Central memory CD4-positive, alpha-beta T cell (primary cell): Measurements from ENCODE around the gene SDF4.

Source experiments
- DNase-seq: peaks from one replicate; pipeline ENCODE4 v3.0.0; 2022
- total RNA-seq, 3 experiments: gene quantifications; one replicate each; lab custom pipeline; 2026; lab: John Stamatoyannopoulos, UW

The SDF4 gene, protein sequence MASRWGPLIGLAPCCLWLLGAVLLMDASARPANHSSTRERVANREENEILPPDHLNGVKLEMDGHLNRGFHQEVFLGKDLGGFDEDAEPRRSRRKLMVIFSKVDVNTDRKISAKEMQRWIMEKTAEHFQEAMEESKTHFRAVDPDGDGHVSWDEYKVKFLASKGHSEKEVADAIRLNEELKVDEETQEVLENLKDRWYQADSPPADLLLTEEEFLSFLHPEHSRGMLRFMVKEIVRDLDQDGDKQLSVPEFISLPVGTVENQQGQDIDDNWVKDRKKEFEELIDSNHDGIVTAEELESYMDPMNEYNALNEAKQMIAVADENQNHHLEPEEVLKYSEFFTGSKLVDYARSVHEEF
- 100 to 345 (median 129) reads per million in 3 experiments for total RNA-seq

DNA sequence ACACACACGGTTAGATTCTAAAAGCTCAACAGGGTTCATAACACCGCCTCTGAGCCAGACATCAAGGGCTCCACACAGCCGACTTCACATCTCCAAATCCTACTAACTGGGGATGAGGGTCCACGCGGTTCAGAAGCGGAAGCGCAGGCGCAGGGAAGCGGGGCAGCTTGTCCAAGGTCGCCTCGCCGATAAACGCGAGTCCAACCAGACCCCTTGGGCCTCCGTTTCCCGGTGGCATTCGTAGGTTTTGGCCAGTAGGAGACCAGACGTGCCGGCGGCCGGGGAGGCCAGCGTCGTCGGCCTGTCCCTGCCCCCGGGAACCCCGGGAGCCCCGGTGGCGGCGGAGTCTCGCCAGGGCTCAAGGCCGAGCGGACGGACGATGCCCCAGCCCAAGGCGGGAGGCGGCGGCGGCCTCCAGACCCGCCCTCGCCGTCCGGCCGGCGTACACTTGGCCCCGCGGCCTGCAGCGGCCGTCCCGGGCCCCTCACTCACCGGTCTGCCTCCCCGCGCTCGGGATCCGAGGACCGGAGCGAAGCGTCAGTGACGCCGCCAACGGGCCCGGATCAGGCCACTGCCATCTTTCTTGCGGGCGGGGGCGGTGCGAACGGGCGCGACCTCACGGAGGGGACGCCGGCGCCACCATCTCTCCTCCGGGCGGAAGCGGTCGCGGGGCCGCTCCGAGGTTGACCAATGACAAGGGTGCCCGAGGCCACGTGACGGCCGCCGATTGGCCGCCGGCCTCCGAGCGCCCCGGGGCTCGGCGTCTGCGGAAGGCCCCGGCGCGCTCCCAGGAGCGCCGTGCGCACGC, at the start of gene SDF4:
Gene SDF4 (minus strand): TSS at position 602 of the 808 bp plus-strand sequence. CDS start 3,229 bp downstream, outside the sequence.
- peak; percentile 97 for DNase-seq

DNA sequence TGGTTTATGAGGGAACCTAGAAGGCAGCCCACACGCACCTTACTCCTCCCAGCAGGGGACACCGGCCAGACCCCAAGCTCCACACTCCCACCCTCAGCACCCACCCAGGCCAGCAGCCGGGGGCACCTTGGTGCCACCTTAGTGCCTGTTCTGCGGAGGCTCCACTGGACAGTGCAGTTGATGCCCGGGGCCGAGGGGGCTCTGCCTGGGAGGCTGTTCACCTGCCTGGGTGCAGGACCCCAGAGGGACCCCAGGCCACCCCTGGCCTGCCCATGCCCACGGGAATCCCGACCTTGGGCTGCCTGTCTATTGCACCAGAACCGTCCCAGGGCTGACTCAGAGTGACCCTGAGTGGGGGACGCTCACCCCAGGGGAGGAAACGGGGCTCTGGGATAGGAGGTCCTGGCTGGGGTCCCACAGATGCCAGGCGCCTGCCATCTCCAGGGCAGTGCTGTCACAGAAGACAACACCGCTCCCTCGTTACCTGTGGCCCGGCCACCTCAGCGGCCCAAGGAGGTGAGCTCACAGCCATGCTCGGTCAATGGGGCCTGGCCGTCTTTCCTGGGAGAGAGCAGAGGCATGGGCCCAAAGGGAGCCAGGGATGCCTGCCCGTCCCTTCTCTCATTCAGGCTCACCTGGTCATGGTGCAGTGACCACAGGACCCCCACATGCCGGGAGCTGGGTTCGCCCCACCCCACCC, 49.1 kb upstream of the SDF4 start:
- DNase-seq, result no peak

- DNase-seq, result no peak
Observed at GRCh38 chr1:1279028-1279427, 47.2 kb upstream of the SDF4 start.

DNA sequence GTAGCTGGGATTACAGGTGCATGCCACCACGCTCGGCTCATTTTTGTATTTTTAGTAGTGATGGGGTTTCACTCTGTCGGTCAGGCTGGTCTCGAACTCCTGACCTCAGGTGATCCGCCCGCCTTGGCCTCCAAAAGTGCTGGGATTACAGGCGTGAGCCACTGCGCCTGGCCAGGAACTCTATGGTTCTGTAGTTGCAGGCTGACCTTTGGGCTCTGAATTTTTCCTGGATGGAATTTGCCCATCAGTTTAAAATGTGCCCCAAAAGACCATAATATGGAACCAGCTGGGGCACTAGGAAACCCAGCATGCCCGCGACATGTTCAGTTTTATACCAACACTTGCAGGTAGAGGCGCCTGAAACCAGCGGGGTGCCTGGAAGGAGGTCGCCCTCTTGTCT, 46.8 kb upstream of the SDF4 start:
- no peak for DNase-seq

DNA sequence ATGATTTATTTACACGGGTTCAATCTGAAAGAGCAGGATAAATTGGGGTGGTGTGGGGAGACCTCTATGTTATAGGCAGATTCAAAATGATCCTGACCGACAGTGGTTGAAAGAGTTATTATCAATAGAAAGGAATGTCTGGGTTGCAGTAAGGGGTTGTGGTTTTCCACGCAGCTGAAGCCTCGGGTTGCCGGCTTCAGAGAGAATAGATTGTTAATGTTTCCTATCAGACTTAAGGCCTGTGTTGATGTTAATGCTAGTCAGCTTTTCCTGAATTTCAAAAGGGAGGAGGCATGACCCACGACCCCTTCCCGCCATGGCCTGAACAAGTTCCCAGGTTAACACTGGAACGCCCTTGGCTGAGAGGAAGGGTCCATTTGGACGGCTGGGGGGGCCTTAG, 44.0 kb upstream of the SDF4 start:
- DNase-seq, result no peak

DNA sequence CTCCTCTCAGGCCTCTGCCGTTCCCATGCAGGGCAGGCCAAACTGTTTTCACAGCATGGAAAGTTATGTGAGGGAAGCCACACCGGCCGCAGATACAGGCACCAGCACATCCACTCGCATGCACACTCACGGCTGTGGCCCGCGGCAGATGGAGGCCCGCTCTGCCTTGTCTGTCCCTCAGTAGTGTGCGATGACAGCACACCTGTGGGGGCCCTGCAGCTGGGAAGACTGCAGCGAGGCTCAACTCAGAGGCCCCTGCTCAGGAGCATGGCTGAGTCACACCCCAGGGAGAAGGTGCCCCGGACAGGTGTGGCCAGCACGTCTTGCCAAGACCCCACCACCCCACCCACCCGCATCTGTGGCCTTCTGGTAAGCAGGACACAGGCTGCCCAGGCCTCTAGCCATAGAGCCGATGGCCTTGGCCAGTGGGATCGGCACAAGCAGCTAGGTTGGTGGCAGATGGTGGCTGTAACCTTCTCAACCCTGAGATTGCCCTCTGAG, 43.2 kb upstream of the SDF4 start:
- DNase-seq, result no peak

DNA sequence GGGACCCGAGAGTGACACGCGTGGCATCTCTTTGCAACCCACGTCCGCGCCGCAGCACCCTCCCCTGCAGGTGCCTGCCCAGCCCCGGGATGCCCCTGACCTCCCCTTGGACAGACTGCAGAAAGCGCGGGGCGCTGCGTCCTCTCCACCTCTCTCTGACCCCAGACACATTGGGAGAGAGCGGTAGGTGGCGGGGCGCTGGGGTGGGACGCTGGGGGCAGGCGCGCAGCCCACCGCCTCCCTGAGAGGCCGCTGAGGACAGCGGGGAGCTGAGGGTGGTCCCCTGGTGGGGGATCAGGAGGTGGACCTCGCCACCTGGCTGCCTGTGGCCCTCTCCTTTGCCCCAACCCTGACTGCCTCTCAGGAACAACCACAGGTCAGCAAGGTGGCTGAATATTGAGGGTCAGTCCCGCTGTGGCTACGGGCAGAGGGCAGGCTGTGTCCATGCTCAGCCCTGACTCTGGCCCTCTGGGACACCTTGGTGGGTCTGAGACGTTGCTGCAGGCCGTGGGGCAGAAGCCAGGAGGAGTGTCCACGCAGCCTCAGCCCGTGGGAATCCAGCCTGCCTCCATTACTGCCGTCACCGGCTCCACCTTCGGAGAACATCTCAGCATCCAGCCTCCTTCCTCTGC, 42.6 kb upstream of the SDF4 start:
- no peak for DNase-seq

- DNase-seq, result peak; percentile 87
Observed at GRCh38 chr1:1273512-1274298, 41.9 kb upstream of the SDF4 start, which contains the start of gene UBE2J2. TSS of gene UBE2J2 (minus strand) at chr1:1273854. CDS start at chr1:1267992, 5,862 bp downstream.

DNA sequence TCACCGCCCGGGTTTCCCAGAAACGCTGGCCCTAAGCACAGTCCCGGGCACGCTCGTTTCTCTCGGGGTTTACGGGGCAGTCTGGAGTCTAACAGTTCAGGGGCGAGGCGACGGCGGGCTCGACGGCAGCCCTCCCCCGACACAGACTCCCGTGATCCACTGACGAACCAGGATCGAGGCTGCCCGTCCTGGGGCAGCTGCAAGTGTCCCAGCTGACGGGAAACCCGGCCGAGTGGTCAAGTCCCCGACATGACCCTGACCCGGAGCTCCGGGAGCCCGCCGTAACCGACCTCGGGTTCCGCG, 41.4 kb upstream of the SDF4 start:
- DNase-seq, result no peak

DNA sequence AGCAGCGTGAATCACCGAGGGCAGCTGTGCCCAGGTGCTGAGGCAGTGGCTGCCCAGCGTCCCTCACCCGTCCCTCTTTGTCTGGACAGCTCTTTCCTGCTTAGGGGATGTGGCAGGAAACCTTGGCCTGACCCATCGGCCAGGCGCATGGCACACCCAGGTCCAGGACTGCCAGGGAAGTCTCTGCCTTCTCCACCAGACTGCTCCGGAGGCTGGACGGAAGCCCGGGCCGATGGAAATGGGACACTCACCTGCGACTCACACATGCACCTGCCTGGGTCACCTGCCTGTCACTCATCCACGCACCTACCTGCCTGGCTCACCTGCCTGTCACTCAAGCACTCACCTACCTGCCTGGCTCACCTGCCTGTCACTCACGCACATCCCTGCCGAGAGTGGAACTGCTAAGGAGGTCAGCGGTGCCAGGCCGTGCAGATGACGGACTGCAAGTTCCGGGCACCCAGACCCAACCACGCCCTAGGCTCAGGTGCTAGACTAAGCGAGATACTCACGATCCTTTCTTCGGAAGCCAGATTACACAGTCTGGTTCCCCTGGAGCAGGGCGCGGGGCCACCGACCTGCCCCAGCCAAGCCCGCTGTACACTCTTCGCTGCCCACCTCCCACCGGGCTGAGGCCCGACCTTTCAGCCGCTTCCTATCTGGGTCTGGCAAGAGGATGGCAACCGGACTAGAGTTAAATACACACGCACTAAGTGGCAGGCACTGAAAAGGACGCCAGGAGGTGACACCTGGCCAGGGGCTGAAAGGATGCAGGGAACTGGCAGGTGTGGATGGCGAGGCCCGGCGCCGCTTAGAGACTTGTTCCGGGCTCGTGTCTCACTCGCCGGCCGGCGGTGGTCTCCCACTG, 40.8 kb upstream of the SDF4 start:
- DNase-seq, result no peak

- no peak for DNase-seq
Observed at GRCh38 chr1:1270813-1271212, 39.0 kb upstream of the SDF4 start.

DNA sequence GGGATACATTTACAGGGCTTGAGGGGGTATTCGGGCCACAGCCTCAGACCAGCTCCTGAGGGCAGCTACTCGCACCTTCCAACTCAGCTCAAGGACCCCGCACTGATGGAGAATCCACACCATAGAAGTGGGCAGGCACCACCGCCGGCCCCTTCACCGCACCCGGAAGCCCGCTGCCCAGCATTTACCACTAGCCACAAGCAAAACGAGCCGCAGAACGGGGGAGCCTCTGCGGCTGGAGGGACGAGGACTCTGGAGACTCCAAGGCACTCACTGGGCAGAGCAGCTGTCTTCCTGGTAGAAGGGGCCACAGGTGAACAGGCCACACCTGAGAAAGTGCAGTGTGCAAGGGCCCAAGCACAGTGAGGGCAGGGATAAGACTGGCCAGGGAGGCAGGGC, 36.5 kb upstream of the SDF4 start:
- no peak for DNase-seq

DNA sequence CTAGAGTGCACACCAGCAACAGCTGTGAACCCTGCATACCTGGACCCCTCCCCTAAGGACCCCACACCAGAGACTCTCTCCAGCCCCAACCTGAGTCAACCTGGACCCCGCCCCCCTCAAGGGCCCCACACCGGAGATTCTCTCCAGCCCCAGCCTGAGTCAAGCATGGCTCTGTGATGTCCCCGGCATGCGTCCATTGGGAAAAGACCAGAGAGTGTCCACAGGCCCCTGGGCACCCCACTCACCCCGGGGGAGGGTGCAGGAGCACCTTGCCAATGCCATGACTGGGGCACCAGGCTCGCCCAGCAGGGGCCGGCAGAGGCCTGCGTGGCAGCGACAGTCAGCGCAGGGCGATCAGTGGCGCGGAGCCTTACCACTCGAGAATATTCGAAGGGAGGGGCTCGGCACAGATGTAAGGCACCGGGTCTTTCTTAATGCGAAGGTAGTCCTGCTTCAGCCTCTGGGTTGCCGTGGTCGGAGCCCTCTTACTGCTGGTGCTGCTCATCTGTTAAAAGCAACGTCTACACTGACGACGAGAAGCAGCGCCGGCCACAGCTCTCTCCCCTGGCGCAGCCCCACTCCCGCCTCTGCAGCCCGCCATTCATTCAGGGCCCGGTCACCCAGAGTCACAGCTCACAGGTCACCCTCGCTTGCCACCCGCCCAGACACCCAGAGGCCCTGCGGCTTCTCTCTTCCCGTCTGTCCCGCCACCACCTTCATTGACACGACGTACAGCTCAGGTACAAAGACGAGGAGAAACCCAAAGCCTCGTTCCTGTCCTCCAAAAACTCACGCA, 35.9 kb upstream of the SDF4 start:
- DNase-seq, result no peak

DNA sequence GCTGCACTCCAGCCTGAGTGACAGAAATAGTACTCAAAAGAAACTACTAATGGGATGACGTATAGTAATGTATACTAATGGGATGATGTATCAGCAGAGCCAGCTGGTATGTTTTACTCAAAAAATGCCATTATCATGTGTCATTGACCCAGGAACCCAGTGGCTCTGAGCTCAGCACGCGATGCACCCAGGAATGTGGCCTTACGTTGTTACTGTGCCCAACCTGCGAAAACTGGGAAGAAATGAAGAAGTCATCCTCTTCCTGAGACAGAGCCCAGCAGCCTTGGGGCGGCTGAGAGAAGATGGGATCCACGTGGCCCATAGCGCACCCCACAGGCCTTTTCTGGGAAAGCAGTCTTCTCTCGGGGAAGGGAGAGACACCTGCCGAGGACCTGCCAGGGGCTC, 33.1 kb upstream of the SDF4 start:
- no peak for DNase-seq

DNA sequence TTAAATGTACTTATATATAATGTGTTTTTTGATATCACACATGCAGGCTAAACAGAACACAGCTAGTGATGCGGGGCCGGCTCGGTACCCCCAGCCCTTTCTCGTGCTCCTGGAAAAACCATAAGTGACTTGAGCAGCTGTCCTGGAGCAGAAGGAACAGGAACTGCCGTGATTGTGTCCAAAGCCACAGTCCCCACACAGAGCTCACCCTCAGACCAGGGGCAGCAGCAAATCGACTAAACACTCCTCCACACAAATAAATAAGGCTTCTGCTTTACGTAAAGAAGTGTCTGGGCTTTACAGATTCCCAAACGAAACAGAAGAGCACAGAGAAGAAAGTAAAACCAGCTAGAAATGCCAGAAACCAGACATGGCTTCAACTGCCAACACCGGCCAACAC, 32.2 kb upstream of the SDF4 start:
- no peak for DNase-seq

- no peak for DNase-seq
Observed at GRCh38 chr1:1262758-1263157, 31.0 kb upstream of the SDF4 start.

DNA sequence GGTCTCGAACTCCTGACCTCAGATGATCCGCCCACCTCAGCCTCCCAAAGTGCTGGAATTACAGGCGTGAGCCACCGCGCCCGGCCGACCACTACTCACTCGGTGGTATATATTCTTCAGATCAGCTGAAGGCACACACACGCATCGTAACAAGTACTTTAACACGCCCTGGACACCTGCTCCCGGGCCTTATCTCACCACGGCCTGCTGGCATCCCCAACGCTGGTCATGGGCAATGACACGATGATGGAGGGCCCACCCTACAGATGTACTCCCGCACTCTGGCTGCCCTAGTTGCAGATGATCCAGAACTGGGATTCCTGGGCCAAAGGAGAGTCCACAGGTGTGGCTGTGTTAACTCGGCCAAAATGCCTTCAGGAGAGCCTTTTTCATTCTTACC, 30.3 kb upstream of the SDF4 start:
- no peak for DNase-seq

DNA sequence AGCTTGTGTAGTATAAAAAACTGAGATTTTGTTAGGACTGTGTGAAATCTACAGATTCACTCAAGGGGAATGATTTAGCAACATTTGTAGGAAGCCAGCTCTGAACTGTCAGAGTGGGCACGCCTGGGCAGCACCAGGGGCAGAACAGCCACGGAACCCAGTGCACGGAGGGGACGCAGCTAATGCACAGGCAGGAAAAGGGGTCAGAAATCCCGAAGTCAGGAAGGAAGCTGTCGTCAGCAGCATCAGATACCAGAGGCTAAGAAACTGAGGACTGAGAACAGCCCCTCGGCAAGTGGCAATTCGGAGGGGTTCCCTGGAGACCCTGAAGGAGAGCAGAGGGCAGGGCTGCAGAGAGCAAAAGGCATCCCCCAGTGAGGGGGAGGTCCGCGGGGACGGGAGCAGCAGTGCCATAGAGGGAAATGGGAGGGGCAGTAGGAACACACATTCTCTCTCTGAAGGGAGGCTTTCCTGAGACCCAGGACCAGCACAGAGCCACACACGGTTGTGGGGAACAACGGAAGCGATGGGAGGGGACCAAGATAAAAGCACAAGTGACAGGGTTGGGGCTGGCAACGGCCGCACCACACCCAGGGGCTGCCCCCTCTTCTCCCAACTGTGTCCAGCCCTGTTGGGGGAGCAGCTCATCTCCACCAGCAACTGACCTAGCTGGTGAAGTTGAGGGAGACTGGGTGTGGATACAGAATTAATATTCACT, 29.2 kb upstream of the SDF4 start:
- no peak for DNase-seq

- DNase-seq, result no peak
Observed at GRCh38 chr1:1259951-1260600, 28.3 kb upstream of the SDF4 start.
